GM21447 (cell line): Measurements from ENCODE around the gene KRTAP10-7.
"Not testable (repeated sequence)": the region's sequence is repeated elsewhere in the genome, so short reads cannot be mapped to it uniquely, and the experiment has no call there.

ENCODE experiments used
- ATAC-seq: cut with Tn5 transposase; IDR thresholded peaks from one replicate; pipeline ENCODE4 v1.9.1; 2021; ENCODE audit not compliant: unreplicated experiment

The KRTAP10-7 gene

DNA sequence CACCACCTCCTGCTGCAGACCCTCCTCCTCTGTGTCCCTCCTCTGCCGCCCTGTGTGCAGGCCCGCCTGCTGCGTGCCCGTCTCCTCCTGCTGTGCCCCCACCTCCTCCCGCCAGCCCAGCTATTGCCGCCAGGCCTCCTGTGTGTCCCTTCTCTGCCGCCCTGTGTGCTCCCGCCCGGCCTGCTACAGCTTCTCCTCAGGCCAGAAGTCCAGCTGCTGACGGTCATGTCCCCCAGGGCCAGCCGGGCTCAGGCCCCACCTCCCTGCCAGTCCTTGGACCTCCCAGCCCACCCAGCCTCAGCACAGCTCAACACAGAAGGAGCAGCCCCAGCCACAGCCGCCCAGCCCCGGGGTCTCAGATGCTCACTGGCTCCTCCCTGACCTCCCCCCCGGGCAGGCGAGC, 27.4 kb downstream of the KRTAP10-7 start:
- ATAC-seq = not testable (repeated sequence)

DNA sequence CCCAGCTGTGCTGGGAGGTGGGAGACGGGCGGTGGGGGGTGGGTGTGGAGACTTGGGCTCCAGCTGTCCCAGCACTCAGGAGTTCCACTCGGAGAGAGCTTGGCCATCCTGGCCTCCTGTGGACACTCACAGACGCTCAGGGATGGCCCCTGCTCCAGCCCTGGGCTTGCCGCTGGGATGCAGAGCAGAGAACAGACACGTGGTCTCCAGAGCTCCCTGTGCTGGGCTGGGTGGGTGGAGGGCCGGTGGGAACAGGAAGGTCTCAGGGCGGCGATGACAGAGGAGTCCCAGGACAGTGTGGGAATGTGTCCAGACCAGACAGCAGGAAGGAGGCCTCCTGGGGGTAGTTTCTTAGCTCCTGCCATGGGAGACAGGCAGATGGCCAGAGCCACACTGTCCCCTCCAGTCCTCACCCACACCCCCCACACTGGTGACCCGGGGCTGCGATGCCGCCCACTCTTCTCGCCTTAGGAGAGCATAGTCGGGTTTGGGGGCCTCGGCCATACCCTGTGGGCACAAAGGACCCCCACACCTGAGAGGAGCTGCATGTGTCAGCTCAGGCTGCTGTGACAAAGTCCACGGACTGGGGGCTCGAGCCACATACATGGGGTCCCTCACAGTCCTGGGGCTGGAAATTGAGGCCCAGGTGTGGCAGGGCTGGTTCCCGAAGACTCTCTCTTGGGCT, 28.5 kb downstream of the KRTAP10-7 start:
- no peak for ATAC-seq

DNA sequence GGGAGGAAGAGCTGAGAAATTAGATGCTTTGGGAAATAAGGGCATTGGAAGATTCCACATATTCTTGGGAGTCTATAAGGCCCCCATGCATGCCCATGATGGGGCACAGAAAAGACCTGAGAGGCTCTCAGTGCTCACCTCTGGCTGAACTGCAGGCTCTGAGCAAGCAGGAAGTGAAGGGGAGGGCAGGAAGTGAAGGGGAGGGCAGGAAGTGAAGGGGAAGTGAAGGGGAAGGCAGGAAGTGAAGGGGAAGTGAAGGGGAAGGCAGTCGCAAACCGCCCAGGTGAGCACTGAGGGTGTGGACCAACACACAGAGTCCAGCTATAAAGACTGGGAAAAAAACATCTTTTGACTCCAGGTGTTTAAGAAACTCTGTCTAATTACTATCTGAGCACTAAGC, 30.0 kb downstream of the KRTAP10-7 start:
- no peak for ATAC-seq

DNA sequence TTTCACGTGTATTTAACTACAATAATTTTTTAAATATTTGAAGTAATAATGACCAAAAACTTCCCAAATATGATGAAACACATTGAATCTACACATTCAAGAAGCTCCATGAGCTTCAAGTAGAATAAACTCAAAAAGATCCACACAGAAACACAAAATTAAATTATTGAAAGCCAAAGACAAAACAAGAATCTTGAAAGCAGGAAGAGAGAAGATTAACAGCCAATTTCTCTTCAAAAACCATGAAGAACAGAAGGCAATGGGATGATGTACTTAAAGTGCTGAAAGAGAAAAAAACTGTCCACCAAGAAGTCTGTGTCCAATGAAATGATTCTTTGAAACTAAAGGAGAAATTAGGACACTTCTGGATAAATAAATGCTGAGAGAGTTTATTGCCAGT, 31.7 kb downstream of the KRTAP10-7 start:
- ATAC-seq = no peak

DNA sequence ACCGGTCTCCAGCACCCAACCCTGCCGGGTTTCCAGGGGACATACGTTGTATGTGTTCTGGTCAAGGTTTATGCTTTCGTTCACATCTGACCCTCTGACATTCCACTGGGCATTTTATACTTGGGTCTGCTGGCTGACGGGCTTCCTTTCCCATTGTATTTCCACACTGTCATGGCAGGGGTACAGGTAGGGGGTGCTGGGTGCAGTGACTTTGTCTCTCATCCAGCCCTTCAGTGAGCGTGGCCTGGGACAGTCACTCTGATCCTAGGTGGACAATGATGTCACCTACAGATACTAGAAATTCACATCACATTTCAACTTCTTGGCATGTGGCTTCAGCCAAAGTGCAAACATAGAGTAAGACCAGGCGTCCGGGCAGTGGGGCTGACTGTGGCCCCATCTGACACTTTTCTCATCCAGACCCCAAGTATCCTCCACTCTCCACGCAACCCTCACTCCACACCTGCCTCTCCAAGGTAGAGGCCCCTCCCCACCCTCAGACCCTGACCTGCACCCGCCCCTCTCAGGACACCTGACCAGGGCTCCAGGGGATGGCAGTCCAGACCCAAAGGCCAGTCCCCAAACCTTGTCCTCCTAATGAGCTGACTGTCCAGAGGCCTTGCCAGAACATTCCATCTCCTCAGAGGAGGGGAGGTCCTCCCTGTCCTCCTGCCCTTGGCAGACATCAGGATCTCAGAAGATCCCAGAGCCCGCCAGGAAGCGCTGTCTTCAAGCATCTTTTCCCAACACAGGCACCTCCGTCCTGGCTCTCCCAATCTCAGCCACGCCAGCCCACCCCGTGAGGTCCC, 36.0 kb downstream of the KRTAP10-7 start:
- no peak for ATAC-seq

DNA sequence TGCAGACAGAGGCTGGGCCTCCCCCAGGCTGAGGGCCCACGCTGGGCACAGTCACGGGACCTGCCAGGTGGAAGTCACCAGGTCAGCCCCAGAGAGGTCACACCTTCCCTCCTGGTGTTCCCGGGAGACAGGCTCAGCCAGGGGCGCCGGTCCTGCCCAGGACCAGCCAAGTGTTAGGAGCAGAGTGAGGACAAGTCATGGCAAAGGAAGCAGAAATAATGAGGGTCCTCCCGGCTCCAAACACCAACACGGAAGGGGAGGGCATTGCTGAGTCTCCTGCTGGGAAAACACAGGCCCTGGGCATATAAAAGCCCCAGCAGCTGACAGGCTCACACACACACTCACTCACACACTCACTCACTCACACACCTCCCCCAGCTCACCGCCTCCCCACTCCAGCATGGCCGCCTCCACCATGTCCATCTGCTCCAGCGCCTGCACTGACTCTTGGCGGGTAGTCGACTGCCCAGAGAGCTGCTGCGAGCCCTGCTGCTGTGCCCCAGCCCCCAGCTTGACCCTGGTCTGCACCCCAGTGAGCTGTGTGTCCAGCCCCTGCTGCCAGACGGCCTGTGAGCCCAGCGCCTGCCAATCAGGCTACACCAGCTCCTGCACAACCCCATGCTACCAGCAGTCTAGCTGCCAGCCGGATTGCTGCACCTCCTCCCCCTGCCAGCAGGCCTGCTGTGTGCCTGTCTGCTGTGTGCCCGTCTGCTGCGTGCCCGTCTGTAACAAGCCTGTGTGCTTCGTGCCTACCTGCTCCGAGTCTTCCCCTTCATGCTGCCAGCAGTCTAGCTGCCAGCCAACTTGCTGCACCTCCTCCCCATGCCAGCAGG, 36.8 kb downstream of the KRTAP10-7 start, which contains the start of gene KRTAP10-10:
KRTAP10-10 (plus strand) TSS at position 339 of the 833 bp plus-strand sequence; CDS start at position 401, 62 bp downstream.
- no peak for ATAC-seq

DNA sequence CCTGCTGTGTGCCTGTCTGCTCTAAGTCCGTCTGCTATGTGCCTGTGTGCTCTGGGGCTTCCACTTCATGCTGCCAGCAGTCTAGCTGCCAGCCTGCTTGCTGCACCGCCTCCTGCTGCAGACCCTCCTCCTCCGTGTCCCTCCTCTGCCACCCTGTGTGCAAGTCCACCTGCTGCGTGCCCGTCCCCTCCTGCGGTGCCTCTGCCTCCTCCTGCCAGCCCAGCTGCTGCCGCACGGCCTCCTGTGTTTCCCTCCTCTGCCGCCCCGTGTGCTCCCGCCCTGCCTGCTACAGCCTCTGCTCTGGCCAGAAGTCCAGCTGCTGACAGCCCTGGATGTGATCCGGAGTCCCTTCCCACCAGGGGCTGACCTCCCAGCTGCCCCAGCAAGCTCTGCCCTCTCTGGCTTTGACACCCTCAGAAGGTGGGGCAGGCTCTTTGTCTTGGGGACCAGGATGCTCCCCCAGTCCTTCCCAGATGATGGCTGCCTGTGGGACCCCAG, 37.5 kb downstream of the KRTAP10-7 start:
- ATAC-seq = not testable (repeated sequence)

DNA sequence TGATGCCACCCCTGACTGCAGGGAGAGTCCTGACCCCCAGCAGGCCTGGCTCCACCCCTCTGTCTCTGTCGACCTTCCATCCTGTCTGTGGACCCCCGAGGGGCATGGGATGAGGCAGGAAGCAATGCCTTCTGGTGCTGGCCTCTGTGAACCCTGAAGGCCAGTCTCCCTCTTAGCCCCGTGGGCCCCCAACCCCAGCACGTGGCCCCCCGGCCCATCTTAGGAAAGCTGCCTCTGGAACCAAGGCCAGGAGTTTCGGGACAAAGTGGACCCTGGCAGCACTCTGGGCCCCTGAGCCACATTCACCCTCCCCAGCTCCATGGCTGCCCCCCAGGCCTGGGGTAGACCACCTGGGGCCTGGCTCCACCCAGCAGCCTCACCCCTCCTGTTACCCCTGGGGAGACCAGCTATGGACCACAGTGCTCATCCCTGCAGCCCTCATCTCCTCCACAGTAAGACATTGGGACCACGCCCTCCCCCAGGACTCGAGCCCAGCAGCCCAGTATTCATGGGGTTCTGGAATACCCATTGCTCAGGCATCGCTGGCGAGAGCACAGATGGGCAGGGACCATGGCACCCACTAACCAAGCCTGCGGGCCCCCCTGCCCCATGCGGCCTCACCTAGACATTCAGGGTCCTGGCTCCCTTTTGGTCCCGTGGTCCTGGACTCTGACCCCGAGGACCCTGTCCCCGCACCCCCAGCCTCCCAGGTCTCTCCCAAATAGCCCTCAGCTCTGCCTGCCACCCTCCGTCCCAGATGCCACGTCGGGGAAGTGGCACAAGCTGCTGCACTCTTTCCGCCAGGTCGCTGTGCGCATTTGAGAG, 38.3 kb downstream of the KRTAP10-7 start:
- not testable (repeated sequence) for ATAC-seq

DNA sequence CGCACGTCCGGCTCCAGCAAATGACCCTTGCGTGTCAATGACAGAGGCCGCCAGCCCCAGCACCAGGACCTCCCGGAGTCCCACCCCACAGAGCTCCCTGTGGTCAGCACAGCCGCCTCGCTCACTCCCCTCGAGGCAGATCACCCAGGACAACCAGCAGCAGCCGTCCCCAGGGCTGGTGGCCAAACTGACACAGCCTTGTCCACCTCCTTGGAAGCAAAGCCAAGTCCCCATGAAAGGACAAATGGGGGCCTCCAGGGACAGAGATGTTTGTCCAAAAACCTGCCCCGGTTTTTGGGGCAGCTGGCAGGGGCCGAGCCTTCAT, 38.9 kb downstream of the KRTAP10-7 start:
- ATAC-seq = no peak

DNA sequence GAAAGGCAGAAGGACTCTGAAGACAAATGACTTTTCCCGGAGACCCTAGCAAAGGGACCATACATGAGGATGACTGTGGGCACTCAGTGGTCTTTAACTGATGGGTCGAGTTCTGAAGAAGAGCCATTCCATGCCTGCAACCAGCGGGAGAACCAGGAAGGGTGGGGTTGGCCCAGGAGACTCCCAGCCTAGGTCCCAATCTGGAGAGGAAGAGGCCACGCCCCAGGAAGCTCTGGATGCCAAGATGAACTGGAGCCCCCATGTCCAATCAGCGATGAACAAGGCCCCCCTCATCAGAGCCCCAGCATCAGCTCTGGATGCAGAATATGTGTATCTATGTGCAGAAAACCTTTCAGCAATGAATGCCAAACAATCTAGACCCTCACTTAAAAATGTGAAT, 40.4 kb downstream of the KRTAP10-7 start:
- ATAC-seq = no peak

DNA sequence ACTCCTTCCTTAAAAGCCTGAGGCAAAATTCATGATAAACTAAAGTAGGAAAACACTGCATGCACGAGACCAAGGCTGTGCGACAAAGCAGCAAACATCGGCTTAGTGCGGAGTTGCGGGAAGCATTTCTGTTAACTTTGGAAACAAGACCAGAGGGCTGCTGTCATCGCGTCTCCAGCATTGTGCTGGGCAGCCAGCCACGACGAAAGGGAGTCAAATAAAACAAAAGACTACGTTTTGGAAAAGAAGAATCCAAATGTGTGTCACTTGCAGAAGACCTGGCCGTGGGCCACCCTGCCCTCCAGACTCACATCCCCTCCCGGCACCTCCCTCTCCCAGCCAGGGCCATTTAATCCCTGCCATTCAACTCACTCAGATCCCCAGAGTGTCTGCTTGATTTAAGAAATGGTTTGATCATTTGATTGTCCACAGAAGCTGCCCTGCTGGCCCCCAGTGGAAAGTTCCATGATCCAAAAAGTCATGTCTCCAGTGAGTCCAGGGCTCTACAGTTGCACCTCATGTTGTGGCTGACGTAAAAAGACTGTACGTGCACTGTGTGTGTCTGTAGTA, 43.4 kb downstream of the KRTAP10-7 start:
- no peak for ATAC-seq

DNA sequence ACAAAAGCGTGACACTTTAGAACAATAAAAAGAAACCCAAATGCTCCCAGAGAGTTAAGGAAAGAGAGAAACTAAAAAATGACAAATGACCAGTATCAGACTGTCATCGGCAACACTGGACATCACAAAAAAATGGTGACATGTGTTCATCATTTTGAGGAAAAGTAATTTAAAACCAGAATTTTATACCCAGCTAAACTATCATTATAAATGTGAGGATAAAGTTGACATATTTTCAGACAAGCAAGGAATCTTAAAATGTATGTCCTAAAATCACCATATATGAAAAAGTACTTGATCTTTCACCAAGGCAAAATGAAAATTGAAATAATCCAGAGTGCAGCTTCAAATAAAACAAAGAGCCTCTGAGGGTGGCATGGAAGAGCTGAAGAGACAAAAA, 44.5 kb downstream of the KRTAP10-7 start:
- no peak for ATAC-seq

DNA sequence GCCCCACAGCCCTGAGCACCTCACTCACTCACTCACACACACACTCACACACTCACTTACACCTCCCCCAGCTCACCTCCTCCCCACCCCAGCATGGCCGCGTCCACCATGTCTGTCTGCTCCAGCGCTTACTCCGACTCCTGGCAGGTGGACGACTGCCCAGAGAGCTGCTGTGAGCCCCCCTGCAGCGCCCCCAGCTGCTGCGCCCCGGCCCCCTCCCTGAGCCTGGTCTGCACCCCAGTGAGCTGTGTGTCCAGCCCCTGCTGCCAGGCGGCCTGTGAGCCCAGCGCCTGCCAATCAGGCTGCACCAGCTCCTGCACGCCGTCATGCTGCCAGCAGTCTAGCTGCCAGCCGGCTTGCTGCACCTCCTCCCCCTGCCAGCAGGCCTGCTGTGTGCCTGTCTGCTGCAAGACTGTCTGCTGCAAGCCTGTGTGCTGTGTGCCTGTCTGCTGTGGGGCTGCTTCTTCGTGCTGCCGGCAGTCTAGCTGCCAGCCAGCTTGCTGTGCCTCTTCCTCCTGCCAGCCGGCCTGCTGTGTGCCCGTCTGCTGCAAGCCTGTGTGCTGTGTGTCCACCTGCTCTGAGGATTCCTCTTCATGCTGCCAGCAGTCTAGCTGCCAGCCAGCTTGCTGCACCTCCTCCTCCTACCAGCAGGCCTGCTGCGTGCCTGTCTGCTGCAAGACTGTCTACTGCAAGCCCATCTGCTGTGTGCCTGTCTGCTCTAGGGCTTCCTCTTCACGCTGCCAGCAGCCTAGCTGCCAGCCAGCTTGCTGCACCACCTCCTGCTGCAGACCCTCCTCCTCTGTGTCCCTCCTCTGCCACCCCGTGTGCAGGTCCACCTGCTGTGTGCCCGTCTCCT, 46.2 kb downstream of the KRTAP10-7 start, which contains the start of gene KRTAP10-11:
KRTAP10-11 (plus strand) TSS at position 49 of the 856 bp plus-strand sequence; CDS start at position 94, 45 bp downstream.
- ATAC-seq = not testable (repeated sequence)

DNA sequence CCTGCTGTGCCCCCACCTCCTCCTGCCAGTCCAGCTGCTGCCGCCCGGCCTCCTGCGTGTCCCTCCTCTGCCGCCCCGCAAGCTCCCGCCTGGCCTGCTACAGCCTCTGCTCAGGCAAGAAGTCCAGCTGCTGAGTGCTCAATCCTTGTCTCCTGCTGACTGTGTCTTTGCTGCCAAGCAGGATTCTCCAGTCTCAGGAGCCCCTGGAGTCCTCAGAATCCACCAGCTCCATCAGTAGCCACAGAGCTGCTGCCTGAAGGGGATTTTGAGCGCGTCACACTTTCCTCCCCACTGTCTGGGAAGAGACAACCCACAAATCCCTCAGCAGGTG, 46.8 kb downstream of the KRTAP10-7 start:
- ATAC-seq = no peak

DNA sequence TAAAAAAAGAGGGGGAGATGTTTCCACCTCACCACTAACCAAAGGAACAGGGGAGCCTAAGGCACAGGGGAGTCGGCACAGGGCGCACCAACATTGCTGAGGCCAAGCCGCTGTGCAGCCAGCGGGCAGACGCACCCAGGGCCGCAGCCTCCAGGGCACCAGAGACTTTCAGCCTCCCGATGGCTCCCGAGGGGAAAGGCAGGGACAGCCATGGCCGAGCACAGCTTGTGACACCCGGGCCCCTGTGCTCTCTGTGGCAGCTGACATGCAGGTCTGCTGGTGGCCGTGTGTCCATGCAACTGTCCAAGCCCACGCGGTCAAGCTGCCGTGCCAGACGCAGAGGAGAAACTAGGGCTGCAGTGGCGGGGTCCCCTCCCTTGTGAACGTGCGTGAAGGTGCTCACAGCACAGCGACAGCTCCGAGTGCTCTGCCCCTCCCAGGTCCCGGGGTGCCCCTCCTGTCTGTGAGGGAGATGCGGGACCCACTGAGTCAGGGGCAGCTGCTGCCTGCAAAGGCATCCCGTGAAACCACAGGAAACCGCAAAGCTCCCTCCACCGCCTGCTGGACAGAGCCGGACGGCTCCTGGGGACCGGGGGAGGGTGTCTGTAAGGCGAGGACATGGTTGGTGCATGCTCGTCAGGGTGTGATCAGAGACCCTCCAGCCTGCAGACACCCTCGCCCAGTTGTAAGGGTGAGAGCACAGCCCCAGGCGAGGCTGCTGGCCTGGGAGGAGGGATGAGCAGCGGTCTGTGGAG, 48.3 kb downstream of the KRTAP10-7 start:
- ATAC-seq = no peak

DNA sequence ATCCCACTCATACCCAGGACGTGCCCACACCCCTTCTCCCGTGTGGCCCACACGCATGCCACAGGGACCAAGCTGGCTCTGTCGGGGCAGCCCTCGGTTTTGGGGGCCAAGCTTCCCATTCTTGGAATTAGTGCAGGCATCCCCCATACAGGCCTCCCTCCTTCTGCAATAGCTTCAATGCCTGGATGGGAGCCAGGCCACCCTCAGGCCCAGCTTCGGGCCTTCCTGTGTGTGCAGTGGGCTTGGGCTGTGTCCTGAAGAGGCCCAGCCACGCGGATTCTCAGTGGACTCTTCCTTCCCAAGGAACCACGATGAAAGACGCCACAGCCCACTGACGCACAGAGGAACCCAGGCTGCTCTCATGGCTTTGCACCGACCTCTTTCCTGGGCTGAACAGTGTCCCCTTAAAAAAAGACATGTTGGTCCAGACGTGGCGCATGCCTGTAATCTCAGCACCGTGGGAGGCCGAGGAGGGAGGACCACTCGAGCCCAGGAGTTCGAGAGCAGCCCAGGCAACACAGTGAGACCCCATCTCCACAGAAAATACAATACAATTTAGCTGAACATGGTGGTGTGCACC, 49.2 kb downstream of the KRTAP10-7 start:
- ATAC-seq = no peak

DNA sequence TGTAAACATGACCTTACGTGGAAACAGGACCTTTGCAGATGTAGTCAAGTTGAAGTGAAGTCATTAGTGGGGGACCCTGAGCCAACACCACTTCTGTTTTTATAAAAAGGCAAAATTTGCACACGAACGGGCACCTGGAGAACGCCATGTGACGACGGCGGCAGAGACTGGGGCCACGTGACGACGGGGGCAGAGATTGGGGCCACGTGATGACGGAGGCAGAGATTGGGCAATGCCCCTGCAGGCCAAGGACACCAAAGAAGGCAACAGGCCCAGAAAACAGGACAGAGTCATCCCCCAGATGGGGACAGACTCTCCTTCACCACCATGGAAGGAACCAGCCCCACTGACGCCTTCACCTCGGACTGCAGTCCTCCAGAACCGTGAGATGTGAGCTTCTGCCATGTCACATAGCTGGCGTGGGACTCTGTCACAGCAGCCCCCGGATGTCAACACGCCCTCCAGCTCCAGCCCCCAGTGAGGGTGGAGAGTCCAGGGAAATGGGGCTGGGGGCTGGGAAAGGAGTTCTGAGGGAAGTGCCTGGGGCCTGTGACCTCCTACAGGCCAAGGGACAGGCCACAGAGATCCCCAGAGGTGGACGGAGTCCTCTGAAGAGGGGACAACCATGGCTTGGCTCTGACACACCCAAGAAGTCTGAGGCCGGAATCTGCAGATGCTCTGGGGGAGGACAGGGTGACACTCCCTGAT, 50.0 kb downstream of the KRTAP10-7 start:
- ATAC-seq = no peak
